Dermis lymphatic vessel endothelial cell (primary cell): ENCODE measurements around the gene LACTBL1. TPM values are rescaled to one million over a fixed set of nuclear protein-coding genes. Genes with fewer than 3 reads are reported as not detected.

ENCODE experiments used
- total RNA-seq: library from RNA; depleted of rRNA; stranded (reverse); fragments of >200 nt; gene quantifications from 2 replicates; pipeline ENCODE4 v1.2.1, GENCODE V29; 2014

LACTBL1 gene
- not detected in 2 replicates for total RNA-seq

GRCh38 chr1:22972760-22973159 lies at the start of gene LACTBL1:
Gene LACTBL1, minus strand, starts transcription at chr1:22972866. Its CDS starts 550 bp downstream, at chr1:22972316.

DNA sequence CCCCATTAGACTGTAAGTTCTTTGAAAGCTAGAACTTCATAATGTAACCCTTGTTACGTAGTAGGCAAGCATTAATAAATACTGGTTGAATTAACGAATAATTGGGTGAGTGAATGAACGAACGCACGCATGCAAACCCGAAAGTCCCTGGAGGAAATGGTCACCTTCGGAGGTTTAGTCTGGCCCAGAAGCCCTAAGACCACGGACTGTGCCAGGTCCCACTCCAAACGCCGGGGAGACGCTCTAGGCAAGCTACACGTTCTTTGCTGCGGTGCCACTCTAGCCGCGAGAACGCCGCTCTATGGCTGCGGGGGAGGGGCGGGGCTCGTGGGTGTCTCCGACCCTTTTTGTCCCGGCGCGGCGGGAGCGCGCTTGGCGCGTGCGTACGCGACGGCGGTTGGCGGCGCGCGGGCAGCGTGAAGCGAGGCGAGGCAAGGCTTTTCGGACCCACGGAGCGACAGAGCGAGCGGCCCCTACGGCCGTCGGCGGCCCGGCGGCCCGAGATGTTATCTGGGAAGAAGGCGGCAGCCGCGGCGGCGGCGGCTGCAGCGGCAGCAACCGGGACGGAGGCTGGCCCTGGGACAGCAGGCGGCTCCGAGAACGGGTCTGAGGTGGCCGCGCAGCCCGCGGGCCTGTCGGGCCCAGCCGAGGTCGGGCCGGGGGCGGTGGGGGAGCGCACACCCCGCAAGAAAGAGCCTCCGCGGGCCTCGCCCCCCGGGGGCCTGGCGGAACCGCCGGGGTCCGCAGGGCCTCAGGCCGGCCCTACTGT lies 46.6 kb upstream of the LACTBL1 start, which contains the start of gene KDM1A:
TSS of gene KDM1A (plus strand) at position 375 of the 769 bp plus-strand sequence. CDS start at position 504, 129 bp downstream.

Other genes with a start within 250 kb of the LACTBL1 start
- not detected in 2 replicates for gene TEX46, start 43.0 kb upstream of the LACTBL1 start, total RNA-seq
- 67.6 and 100 TPM in 2 replicates for gene KDM1A, start 46.6 kb upstream of the LACTBL1 start, total RNA-seq
- 34.2 and 42.9 TPM in 2 replicates for gene LUZP1, start 196.0 kb upstream of the LACTBL1 start, total RNA-seq
- gene HTR1D, start 244.6 kb upstream of the LACTBL1 start, total RNA-seq, result under 0.01 TPM in 1 of 2 replicates, not detected in the other